Upper lobe of left lung (tissue), 6 donors: ENCODE results near the gene SEMA3E. TPM values are rescaled to one million over a fixed set of nuclear protein-coding genes. Genes with fewer than 3 reads are reported as not detected.
A peak's percentile ranks its signal among the peaks of the same experiment; 100 is the strongest.

Experiments used
- ATAC-seq, 2 donors: fragments of 200-7000 bp; cut with Tn5 transposase; one replicate each; pipeline ENCODE4 v1.9.1; 2022; ENCODE audit warnings: mild to moderate bottlenecking in 2 of 2, moderate library complexity in 2 of 2; ENCODE audit not compliant: low FRiP score in 2 of 2
- DNase-seq, 2 donors: peaks; one replicate each; pipeline ENCODE4 v3.0.0-alpha.2; 2019 to 2020
- H3K27ac ChIP-seq, 4 donors: fragments of 200-600 bp; sonication (generic); one replicate each; pipeline ENCODE4 v1.5.1; 2016 to 2019
- H3K27me3 ChIP-seq, 4 donors: fragments of 200-600 bp; sonication (generic); one replicate each; pipeline ENCODE4 v1.5.1; 2017 to 2019
- H3K36me3 ChIP-seq, 4 donors: fragments of 200-600 bp; sonication (generic); one replicate each; pipeline ENCODE4 v1.5.1; 2016 to 2019
- H3K4me1 ChIP-seq, 4 donors: fragments of 200-600 bp; sonication (generic); one replicate each; pipeline ENCODE4 v1.5.1; 2018 to 2019
- H3K4me3 ChIP-seq, 4 donors: fragments of 200-600 bp; sonication (generic); one replicate each; pipeline ENCODE4 v1.5.1; 2017 to 2019; ENCODE audit warnings: mild to moderate bottlenecking in 2 of 4, moderate library complexity in 1 of 4
- H3K9me3 ChIP-seq, 4 donors: fragments of 200-600 bp; sonication (generic); one replicate each; pipeline ENCODE4 v1.5.1; 2018 to 2019
- EP300 ChIP-seq, 4 donors: sonication (generic); formaldehyde crosslinking; IDR thresholded peaks; one replicate each; pipeline ENCODE4 v1.5.1; 2017; ENCODE audit warnings: antibody characterized with exemption in 4 of 4, control low read depth in 2 of 4
- POLR2A ChIP-seq, 4 donors: fragments of 450-650 bp; IDR thresholded peaks; one replicate each; pipeline ENCODE4 v1.5.1; 2016 to 2017; ENCODE audit warnings: antibody characterized with exemption in 4 of 4, mild to moderate bottlenecking in 2 of 4
- POLR2AphosphoS5 ChIP-seq, 2 donors: sonication (generic); formaldehyde crosslinking; IDR thresholded peaks; one replicate each; pipeline ENCODE4 v1.5.1; 2017; ENCODE audit warnings: antibody characterized with exemption in 2 of 2
- WGBS, 2 donors: methylation state at CpG; one replicate each; pipeline ENCODE4 v1.1.5; 2017 to 2018; 5-methylcytosine and 5-hydroxymethylcytosine counted together
- total RNA-seq, 6 donors: library from RNA; depleted of rRNA in 4 of 6; stranded (reverse); fragments of >200 nt in 4 of 6; gene quantifications; one replicate each; pipeline versions ENCODE4 v1.1.0 to v1.2.1, GENCODE V29; 2016 to 2021
- TF ChIP-seq, protein P1 (sequence below), 6 experiments: fragments of 450-650 bp in 4 of 6; fragments of 200-600 bp in 2 of 6; sonication (generic) in 2 of 6; IDR thresholded peaks; one replicate each; pipeline ENCODE4 v1.5.1; 2016 to 2019; ENCODE audit warnings: antibody characterized with exemption in 6 of 6
- donor health status: DM: no; HTN: no; CAD: no; lungs with moderate emphysema.
- donor health status: DM: no; HTN: yes; CAD: no; lungs with severe emphysema.

SEMA3E gene
- total RNA-seq, 6 donors from 2014 or later: under 0.01 to 14.2 (median 6.9) TPM

DNA sequence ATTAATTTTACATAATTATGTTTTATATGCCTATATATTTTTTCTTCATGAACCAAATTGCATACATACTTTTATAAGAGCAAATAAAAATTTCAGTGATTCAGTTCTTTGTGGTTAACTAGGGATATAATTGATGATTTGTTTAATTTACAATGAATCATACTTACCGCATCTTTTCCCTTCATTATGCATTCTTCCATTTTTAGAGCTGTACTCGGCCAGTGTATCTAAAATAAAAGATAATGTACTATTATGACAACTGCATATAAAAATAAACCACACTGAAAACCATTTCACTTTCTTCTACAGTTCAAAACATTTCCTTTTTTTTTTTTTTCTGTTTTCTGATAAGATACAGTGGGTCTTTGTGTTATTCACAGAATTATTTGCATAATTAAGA is 179.9 kb downstream of the SEMA3E start:
- DNase-seq (no peak), ATAC-seq (no peak)
- Histone ChIP-seq H3K27ac (no peak overlapping the region), H3K27me3 (no peaks in the 10 kb centered on the region), H3K36me3 (no peaks in the 10 kb centered on the region), H3K4me3 (no peak overlapping the region), H3K9me3 (no peaks in the 10 kb centered on the region), H3K4me1 (peaks cover 0 to 3% (median 0%) of the 10 kb centered on the region in 4 donors)
- TF ChIP-seq, protein P1, sequence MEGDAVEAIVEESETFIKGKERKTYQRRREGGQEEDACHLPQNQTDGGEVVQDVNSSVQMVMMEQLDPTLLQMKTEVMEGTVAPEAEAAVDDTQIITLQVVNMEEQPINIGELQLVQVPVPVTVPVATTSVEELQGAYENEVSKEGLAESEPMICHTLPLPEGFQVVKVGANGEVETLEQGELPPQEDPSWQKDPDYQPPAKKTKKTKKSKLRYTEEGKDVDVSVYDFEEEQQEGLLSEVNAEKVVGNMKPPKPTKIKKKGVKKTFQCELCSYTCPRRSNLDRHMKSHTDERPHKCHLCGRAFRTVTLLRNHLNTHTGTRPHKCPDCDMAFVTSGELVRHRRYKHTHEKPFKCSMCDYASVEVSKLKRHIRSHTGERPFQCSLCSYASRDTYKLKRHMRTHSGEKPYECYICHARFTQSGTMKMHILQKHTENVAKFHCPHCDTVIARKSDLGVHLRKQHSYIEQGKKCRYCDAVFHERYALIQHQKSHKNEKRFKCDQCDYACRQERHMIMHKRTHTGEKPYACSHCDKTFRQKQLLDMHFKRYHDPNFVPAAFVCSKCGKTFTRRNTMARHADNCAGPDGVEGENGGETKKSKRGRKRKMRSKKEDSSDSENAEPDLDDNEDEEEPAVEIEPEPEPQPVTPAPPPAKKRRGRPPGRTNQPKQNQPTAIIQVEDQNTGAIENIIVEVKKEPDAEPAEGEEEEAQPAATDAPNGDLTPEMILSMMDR (IDR thresholded peaks at IDR 0.05): no peak
- TF ChIP-seq POLR2A (IDR thresholded peaks at IDR 0.05) (no peak), POLR2AphosphoS5 (IDR thresholded peaks at IDR 0.05) (no peak), EP300 (IDR thresholded peaks at IDR 0.05) (no peak)
- 63 to 70% methylated on average over 2 of the region's 2 CpGs for WGBS, 2 donors

GRCh38 chr7:83468251-83468739 is 180.6 kb downstream of the SEMA3E start:
- Histone ChIP-seq H3K27me3 (no peaks in the 10 kb centered on the region), H3K4me3 (no peak overlapping the region), H3K9me3 (no peaks in the 10 kb centered on the region), H3K27ac (no peak overlapping the region), H3K36me3 (no peaks in the 10 kb centered on the region), H3K4me1 (peaks cover 0 to 3% (median 0%) of the 10 kb centered on the region in 4 donors)
- WGBS, 2 donors: 31 to 33% methylated on average over 2 of the region's 2 CpGs
- ATAC-seq: peak; percentile 76 to 79
- DNase-seq: peak in 1 of 2 donors; percentile 73
- TF ChIP-seq POLR2A (IDR thresholded peaks at IDR 0.05): no peak
- TF ChIP-seq, protein P1 (IDR thresholded peaks at IDR 0.05): no peak
- no peak for TF ChIP-seq EP300 (IDR thresholded peaks at IDR 0.05)
- TF ChIP-seq POLR2AphosphoS5 (IDR thresholded peaks at IDR 0.05): no peak

DNA sequence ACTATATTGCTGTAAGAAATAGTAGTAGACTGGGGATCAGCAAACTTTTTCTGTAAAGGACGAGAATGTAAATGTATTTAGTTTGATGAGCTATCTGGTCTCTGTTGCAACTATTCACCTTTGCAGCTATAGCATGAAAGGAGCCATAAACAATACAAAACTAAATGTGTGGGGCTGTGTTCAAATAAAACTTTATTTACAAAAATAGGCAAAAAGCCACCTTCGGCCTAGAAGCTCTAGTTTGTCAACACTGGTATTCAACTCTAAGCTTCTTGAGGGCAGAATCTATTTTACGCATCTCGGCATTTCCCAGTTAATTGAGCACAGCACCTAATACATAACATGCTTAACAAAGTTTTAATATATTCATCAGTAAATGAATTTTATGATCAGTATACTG is 181.4 kb downstream of the SEMA3E start:
- Histone ChIP-seq H3K4me1 (peaks cover 0 to 3% (median 0%) of the 10 kb centered on the region in 4 donors), H3K27me3 (no peaks in the 10 kb centered on the region), H3K36me3 (no peaks in the 10 kb centered on the region), H3K9me3 (no peaks in the 10 kb centered on the region), H3K27ac (no peak overlapping the region), H3K4me3 (no peak overlapping the region)
- WGBS, 2 donors: 91% methylated on average over 4 of the region's 4 CpGs
- TF ChIP-seq EP300 (IDR thresholded peaks at IDR 0.05) (no peak), POLR2AphosphoS5 (IDR thresholded peaks at IDR 0.05) (no peak), POLR2A (IDR thresholded peaks at IDR 0.05) (no peak)
- TF ChIP-seq, protein P1 (IDR thresholded peaks at IDR 0.05): no peak
- no peak for ATAC-seq
- DNase-seq: no peak

DNA sequence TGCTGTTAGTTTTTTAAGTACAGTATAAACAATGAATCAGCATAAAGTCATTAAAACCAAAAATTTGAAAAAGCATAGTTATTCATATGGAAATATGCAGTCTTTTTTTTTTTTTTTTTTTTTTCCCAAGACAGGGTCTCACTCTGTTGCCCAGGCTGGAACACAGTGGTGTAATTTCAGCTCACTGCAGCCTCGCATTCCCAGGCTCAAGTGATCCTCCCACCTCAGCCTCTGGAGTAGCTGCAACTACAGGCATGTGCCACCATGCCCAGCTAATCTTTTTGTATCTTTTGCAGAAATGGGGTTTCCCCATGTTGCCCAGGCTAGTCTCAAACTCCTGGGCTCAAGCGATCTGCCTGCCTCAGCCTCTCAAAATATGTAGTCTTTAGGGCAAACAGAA is 182.0 kb downstream of the SEMA3E start:
- Histone ChIP-seq H3K9me3 (no peaks in the 10 kb centered on the region), H3K36me3 (no peaks in the 10 kb centered on the region), H3K27me3 (no peaks in the 10 kb centered on the region), H3K27ac (no peak overlapping the region), H3K4me3 (no peak overlapping the region), H3K4me1 (peaks cover 0 to 3% (median 0%) of the 10 kb centered on the region in 4 donors)
- ATAC-seq (no peak), DNase-seq (no peak)
- WGBS, 2 donors: 88 to 91% methylated on average over 2 of the region's 2 CpGs
- TF ChIP-seq POLR2A (IDR thresholded peaks at IDR 0.05) (no peak), EP300 (IDR thresholded peaks at IDR 0.05) (no peak), POLR2AphosphoS5 (IDR thresholded peaks at IDR 0.05) (no peak)
- TF ChIP-seq, protein P1 (IDR thresholded peaks at IDR 0.05): no peak
